ENCODE measurements around the gene AATF.
"Not testable (repeated sequence)": the region's sequence is repeated elsewhere in the genome, so short reads cannot be mapped to it uniquely, and the experiment has no call there.

AATF gene

DNA sequence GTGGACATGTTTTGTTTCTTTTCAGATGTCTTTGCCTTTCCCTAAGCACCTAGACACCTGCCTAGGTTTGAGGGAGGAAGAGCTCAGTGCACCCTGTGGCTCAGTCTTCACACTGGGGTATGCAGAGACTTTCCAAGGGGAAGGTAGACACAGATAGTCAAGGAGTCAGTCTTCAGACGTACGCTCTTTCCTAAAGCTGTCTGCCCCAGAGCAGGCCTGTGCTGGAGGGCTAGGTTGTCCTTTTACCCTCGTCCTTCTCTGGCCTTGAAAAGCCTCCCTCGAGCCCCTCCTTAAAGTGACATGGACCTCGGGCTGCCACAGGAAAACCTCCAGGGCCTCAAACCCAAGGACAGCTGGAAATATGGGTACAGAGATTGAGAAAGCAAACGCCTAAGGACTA, 103.7 kb downstream of the AATF start:
- no peak for DNase-seq

GRCh38 chr17:37054894-37055293, 106.1 kb downstream of the AATF start:
- peak; percentile 76 for DNase-seq

DNA sequence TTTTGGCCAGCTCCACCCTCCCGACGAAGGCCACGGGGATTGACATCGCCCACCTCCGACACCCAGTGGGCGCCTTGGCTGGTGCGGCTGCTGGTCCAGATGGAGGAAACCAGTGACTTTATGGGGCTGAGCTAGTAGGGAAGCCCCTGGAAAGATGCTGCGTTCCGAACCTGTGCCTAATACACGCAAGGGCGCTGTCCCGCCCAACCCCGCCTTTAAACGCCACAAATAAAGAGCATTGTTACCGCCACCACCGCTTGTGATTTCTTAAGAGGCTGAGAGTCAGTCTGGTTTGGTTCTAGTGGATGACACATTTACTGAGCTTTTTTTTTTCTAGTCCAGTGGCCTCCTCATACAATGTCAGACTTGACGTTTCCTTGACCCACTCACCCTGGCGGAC, 107.9 kb downstream of the AATF start:
- peak; percentile 44 for DNase-seq

GRCh38 chr17:37059493-37059892, 110.7 kb downstream of the AATF start:
- DNase-seq: no peak

DNA sequence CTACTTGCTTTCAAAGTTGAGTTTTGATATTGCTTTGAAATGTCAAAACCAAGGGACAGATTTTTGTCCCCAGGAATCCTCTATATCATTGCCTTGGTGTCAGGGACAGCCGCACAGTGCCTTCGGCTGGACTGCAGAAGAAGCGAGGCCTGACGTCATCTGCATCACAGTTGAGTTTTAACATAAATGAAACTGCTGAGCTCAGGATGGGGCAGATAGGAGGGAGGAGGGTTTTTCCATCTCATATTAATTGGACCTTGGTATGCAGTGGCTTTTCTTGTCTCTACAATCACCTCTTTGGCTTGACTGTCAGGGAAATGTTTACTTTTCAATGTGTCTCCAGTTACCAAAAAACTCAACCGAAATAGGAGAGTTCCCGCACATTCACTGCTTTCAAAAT, 111.3 kb downstream of the AATF start:
- no peak for DNase-seq

- DNase-seq: peak; percentile 32
Measured at GRCh38 chr17:37060928-37061327, 112.2 kb downstream of the AATF start.

DNA sequence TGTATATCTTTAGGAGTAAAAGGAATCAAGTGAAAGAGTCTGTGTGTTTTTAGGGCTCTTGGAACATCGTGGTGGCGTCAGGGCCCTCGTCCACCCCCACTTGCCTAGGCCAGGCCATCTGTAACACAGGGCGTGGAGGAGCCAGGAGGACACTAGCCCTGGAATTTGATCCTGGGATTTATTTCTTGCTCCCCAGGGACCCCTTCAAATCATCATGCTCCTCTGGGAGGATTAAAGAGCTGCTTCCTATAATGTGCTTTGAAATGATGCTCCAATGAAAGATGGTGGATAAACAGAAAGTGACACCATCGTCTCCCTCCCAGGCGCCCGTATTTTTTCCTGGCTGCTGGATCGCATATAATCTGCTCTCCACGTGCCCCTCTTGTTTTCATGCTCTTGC, 113.3 kb downstream of the AATF start:
- no peak for DNase-seq

GRCh38 chr17:37064206-37064605, 115.5 kb downstream of the AATF start:
- no peak for DNase-seq

DNA sequence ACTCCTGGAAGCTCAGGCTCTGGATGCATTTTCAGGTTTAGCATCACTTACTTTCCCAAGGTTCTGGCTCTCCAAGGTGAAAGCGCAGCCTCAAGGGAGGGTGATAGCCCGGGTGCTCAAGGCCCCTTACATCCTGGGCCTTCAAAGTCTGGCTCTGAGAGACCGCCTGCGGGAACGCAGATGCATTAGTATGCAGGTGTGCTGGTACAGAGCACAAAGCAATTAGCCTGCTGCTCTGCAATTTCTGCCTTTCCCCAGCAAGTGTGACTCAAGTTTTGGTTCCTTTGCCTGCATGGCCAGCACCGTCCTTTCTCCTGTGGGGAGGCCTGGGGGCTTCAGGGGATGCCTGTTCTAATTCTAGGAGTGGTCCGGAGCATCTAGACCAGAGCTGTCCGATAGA, 116.2 kb downstream of the AATF start:
- peak; percentile 89 for DNase-seq

DNA sequence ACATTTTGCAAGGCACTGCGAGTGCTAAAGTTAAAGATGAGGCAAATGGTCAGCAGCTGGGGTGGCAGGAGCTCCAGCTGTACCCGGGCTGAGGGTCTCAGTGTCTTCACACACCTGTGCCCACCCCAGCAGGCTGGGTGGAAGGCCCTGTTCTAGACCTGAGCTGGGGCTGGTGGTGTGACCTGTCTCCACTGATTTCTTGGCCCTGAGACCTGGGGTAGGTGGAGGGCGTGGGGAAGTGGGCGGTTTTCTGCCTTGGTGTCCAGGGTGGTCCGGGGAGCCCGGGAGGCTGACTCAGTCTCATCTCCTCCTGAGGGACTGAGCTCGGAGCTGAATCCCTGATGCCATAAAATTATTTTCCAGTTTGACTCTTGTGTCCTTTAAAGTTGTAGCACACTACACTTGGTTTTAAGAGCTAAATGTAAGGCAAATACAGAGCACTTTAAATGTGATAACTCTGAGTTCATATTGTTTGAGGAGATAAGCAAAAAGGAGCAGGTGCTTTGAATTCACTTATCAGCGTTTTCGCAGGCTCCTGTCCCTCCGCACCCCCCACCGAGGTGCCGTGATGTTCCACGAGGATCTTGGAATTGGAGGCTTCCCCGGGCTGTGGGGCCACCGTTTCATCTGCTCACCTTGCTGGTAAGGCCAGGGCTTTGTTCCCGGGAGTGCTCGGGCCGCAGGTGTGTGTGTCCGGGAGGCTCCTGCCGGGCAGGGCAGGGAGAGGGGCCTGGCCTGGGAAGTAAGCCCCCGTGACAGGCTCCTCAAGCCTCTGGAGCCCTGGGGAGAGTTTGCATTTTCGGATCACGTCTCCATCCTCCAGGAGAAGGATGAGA, 117.0 kb downstream of the AATF start:
- DNase-seq: peak; percentile 66

DNA sequence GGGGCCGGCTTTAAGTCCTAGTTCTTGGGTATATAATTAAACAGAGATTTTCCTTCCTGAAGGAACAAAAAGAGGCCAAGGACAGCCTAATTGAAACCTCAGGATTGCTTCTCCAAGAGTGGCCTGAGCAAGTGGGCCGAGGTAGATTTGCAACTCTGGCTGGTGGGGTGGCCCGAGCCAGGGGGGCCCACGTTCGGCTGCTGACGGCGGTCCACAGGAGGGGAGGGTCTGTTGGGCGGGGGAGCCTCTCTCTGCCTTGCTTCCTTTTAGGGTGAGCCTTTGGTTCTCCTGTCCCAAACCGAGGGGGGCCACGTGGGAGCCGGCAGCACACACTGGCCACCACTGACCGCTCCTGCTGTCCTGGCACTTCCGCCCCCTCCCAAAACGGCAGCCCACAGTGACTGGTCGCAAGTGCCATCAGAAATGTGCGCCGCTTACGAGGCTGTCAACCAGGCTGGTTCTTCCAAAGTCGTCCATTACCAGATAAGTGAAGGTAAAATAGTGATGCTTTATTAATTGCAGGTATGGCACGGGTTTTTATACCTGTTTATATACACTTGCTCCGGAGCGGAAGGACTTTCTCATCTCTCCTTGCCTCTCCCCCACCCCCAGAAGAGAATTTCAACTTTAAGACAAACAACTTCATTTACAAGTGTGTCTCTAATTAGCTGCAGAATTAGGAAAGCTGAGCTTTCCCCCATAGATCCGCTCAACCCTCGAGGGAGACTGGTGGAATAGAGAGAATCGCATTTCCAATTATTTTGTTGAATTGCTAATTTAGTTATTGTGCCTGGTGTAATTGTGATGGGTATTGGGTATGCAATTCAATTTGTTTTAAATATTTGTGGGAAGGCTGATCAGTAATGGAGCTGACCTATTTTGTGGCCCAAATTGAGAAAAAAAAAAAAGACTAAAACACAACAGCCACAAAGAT, 117.8 kb downstream of the AATF start:
- no peak for DNase-seq

DNA sequence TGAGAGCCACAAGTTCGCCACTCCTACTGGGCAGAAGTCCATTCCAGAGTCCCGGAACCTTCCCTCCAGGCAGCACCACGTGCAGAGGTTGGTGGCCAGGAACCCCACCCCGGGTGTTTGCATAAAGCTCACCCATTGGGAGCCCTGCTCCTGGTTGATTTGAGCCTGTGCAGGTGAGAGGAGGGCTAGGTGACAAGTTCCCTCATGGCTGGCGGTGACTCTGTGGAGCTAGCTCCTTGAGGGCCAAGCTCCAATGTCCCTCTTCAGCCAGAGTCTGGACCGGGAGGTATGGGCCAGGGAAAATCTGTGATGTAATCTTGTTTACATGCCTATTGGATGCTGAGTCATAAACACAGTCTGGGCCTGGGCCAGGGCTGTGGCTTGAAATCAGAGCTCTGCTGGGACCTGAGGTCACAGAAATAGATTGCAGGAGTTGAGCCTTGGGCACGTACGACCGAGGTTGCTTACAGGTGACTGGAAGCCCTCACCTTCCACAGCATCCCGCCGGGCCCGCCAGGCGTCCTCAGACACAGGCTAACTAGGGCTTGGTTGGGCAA, 118.9 kb downstream of the AATF start:
- DNase-seq: peak; percentile 97

DNA sequence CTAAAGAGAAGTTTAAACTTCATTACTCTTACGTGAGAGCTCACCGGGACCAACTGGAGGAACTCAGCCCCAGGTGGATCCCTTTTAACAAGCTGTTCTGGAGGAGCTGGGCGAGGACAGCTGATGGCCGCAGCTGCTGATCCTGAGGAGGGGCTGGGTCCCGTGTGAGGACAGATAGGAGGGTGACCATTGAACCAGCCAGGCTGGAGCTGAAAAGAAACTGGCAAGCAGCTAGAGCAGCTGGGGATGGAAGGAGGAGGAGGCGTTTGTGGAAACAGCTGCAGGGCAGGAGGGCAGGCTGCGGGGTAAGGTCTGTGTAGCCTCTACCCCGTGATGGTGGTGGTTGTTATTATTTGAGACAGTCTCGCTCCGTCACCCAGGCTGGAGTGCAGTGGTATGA, 119.5 kb downstream of the AATF start:
- no peak for DNase-seq

DNA sequence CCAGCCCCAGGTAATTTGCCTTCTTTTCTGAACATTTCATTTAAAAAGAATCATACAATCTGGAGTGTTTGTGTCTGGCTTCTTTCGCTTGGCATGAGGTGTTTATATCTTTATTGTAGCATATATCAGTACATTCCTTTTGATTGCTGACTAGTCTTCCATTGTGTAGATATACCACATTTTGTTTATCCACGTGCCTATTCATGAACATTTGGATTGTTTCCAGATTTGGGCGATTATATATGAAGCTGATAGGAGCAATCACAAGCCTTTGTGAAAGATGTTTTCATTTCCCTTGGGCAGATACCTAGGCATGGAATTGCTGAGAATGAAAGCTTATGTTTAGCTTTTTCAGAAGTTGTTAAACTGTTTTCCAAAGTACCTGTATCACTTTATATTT, 120.3 kb downstream of the AATF start:
- DNase-seq: no peak

GRCh38 chr17:37073464-37073863, 124.7 kb downstream of the AATF start:
- DNase-seq: not testable (repeated sequence)

GRCh38 chr17:37079065-37079708, 130.4 kb downstream of the AATF start:
- DNase-seq: no peak

- DNase-seq: no peak
Measured at GRCh38 chr17:37079735-37080134, 131.0 kb downstream of the AATF start.

GRCh38 chr17:37081287-37081686, 132.5 kb downstream of the AATF start:
- DNase-seq: no peak

DNA sequence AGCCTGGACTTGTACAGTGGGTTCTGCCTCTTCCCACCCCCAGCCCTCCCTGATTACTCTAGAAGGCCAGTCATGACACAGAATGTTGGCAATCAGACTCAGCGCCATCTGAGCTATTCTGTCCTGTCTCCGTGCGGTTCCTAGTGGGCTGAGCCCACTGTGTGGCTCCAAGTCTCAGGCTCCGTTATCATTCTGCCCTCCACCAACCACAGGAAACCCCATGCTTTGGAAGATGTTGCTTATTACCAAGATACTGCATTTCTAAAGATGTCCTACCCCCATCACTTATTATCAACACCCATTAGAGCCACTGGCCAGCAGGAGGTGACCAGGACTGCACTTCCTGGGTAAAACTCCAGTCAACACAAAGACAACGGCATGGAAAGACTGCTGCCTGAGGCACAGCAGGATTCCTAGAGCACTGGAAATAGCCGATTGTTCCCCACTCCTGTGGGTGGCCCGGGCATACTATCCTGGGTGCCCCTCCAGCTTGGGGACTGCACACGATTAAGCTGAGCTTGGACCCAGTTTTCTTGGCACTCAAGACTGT, 133.6 kb downstream of the AATF start:
- DNase-seq: no peak

DNA sequence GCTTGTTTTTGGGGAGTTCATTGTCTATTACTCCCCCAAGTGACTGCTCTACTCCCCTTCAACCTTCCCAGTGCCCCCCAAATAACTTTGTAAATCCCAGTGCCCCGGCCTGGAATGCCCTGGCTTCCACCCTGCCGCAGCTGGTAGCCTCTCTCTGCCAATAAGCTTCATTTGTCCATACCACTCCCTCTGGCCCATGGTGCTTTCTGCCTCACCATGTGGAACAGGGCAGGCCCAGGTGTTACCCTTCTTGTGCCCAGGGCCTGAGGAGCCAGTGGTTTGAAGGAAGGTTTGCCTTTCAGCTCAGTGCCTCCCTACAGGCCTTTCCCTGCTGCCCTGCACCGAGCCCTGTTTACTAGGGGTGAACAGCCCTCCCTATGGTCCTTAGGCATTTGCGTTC, 134.2 kb downstream of the AATF start:
- no peak for DNase-seq

GRCh38 chr17:37083456-37083855, 134.7 kb downstream of the AATF start:
- no peak for DNase-seq

DNA sequence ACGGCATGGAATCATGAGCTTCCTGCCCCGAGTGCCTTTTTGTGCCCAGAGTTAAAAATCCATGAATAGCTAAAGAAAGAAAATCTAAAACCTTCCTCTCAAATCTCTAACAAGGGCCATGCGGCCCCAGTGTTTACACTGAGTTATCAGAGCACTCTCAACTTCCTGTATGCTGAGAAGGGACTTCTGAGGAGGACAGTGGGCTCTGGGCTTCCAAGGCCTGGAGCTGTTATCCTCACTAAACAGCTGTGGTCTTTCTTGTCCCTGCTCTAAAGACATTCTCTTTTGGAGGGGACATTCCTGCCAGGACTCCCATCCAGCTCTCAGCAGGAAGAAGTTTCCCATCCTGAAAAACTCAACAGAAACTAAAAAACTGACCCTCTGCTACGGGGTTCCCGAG, 135.6 kb downstream of the AATF start:
- DNase-seq: no peak

- DNase-seq: no peak
Measured at GRCh38 chr17:37086334-37086733, 137.6 kb downstream of the AATF start.

Data from islet precursor cell (in vitro differentiated cells).